ENCODE data around the gene VWDE.

GRCh38 chr7:12327922-12328321 lies 75.7 kb downstream of the VWDE start:
- TF ChIP-seq CTCF (IDR thresholded peaks at IDR 0.05; ENCODE audit: extremely low read depth in 1 of 2, insufficient read depth in 1 of 2, low read depth in 1 of 2, low read length in 2 of 2) (no peak), MAX (IDR thresholded peaks at IDR 0.05; ENCODE audit: insufficient read depth, insufficient read length) (no peak), FOS (IDR thresholded peaks at IDR 0.05; ENCODE audit: borderline replicate concordance, insufficient read depth, low read length) (no peak)
